Measurements from ENCODE around the gene CPLX1.

DNA sequence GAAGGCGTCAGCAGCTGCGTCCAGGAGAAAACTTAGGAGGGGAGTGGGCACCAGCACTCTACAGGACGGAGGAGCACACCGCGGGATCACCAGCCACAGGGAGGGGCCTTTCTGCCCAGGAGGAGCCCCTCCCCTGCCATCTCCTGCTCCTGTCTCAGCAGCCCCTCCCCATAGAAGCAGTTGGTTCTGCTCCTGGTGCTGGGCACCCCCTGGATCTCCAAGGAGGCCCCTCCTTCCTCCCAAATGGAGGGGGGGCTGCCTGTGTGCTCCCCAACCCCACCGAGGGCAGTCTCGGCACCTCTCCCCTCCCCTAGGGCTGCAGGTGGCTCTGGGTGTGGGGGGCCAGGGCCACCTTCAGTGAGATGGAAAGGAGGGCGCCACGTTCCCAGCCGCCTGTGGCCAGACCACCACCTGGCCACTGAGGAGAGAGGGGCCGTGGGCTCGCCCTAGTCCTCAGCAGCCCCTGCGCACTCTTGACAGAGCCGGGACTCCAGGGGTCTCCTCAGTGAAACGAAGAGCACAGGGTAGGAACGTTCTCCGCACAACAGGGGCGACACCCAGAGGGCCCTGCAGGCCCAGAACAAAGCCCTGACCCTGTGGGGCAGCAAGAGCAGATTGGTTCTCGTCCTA lies 37.8 kb downstream of the CPLX1 start:
- TF ChIP-seq, protein P1, sequence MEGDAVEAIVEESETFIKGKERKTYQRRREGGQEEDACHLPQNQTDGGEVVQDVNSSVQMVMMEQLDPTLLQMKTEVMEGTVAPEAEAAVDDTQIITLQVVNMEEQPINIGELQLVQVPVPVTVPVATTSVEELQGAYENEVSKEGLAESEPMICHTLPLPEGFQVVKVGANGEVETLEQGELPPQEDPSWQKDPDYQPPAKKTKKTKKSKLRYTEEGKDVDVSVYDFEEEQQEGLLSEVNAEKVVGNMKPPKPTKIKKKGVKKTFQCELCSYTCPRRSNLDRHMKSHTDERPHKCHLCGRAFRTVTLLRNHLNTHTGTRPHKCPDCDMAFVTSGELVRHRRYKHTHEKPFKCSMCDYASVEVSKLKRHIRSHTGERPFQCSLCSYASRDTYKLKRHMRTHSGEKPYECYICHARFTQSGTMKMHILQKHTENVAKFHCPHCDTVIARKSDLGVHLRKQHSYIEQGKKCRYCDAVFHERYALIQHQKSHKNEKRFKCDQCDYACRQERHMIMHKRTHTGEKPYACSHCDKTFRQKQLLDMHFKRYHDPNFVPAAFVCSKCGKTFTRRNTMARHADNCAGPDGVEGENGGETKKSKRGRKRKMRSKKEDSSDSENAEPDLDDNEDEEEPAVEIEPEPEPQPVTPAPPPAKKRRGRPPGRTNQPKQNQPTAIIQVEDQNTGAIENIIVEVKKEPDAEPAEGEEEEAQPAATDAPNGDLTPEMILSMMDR (IDR thresholded peaks at IDR 0.05): no peak
- no peak for TF ChIP-seq POLR2A (IDR thresholded peaks at IDR 0.05)
